Measurements from ENCODE around the gene SLC37A1.
"Not testable (repeated sequence)": the region's sequence is repeated elsewhere in the genome, so short reads cannot be mapped to it uniquely, and the experiment has no call there.

SLC37A1 gene

DNA sequence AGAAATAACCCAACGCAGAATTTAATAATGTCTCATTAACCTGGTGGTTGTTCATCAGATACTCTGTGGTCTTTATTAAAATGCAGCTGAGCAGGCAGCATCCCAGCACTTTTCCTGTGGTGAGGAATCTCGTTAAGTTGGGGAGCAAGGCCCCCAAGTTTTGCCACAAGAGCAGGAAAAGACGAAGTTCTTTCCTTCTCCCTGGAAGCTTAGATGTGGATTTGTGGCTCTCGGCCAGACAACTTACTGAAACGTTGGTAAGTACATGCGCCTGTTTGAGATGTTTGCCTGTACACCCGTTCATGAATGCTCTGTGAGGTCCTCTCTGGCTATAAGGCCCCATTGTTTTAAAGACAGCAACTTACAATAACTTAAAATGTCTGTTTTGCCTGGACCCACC, 105.5 kb downstream of the SLC37A1 start:
- no peak for DNase-seq (ENCODE audit: low read depth)

DNA sequence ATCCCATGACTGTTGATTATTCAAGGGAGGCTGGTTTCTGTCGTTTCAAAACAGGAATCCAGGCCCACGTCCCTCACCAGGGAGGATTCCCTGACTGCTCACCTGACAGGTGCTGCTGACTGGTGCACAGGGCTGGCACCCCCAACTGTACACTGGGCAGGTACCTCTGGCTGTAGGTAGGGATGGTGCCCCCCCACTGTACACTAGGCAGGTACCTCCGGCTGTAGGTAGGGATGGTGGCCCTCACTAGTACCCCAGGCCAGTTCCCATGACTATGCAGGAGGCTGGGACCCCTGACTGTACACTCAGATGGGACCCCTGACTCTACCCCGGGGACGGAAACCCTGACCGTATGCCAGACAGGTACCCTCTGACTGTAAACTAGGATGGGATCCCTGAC, 106.2 kb downstream of the SLC37A1 start:
- no peak for DNase-seq (ENCODE audit: low read depth)

DNA sequence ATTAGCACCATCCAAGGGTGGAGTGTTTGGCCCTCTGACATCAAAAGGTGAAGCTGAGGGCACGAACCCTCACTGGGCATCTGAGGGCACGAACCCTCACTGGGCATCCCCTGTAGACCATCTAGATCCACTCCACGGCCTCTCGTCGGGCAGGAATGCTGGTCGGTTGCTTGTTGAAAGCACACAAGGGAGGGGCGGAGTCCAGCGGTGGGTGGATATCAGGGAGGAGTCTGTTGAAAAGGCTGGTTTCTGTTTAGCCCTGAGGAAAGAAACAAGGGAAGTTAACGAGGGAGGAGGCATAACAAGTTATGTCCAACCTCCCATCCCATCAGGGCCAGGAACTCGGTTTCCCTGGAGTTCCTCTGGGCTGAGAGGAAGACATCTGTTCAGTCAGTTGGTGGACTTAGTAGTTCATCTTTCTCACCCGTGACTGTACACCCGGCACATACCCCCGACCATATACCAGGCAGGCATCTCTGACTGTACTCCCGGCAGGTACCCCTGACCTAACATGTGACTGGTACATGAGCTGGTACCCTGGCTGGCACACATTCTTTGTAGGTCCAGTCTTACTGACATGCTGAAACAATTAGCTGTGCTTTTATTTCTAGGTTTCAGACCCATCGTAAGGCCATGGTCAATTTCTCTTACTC, 107.6 kb downstream of the SLC37A1 start:
- no peak for DNase-seq (ENCODE audit: low read depth)

DNA sequence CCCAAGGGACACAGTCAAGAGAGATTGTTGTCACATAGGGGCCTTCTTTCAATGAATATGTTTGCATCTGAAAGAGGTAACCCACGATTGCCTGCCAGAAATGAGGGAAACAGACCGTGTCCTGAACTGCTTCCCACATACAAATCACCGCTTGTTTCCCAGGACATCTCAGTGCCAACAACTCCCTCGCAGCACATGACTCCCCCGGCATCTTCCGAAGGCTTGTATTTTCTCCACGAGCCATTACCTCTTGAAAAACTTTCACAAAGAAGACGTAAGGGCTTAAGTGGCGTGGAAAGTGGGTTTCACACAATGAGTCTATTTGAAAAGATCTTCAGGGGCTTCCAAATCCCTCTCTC, 108.1 kb downstream of the SLC37A1 start:
- DNase-seq (ENCODE audit: low read depth), result no peak

DNA sequence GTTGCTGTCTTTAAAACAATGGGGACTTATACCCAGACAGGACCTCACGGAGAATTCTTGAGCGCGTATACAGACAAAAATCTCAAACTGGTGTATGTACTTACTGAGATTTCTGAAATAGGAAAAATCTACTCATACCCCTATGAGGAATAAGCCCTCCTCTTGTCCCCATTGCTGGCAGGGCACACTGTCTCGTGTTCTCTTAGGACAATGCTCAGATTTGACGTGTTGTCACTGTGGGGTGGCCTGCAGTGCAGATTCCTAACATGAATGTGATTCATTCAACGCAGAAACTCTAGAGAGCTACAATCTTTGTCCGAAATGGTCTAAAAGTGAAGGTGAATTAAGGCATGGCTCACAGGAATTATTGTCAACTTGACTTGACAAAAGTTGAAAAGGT, 108.6 kb downstream of the SLC37A1 start:
- no peak for DNase-seq (ENCODE audit: low read depth)

GRCh38 chr21:42623694-42624093, 110.0 kb downstream of the SLC37A1 start:
- no peak for DNase-seq (ENCODE audit: low read depth)

DNA sequence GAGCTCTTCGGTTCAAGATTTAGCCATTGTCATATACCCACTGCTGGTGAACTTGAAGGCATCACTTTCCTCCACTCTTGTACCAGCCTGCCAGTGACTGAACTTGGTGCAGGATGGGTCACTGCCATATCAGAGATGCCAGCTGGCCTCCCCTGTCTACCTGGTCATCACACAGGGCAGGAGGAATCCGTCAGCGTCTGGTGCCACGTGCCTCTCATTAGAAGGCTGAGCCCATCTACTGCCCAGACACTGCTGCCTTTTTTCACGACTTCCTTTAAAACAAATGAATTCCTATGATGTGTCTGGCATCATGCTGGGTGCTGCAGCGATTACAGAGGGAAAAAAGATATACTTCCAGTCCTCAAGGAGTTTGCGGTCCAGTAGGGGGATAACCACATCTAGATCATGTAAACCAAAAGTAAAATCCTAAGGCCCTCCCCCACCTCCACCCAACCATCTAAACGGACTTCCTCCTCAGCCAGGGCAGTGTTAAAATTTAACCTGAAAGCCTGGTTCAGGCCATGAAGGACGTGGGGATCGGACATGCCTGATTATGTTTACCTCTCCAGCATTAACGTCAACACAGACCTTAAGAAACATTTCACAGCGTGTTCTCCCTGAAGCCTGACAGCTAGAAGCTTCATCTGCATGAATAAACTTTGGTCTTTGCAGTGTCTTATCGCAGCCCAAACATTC, 110.6 kb downstream of the SLC37A1 start:
- DNase-seq (ENCODE audit: low read depth), result no peak

DNA sequence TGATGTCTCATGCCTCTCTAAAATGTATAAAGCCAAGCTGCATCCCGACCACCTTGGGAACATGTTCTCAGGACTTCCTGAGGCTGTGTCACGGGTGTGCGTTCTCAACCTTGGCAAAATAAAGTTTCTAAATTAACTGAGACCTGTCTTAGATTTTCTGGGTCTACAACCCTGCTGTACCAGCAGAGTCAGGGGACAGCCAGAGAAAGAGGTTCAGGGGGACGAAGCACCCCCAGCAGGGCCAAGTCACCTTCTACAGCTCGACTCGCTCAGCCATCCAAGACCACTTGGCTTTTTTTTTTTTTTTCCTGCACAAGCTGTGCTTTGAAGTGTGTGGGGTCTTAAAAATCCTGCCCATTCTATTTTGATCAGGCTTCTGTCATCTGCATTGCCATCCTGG, 111.3 kb downstream of the SLC37A1 start:
- no peak for DNase-seq (ENCODE audit: low read depth)

DNA sequence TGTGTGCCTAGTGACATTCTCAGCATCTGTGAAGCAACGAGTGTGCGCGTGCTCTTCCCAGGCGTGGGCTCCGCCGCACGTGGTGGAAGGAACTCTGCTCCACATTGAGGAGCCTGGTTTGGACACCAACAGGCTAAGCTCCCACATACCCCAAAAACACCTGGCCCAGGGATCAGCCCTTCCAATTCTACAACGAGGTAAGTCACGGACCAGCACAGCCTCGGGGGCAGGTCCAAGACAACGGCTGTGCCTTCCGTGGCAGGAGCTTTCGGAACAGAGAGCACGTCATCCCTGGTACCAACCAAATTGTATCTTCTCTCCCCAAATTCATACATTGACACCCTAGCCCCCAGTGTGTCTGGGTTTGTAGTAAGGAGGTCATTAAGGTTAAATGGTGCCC, 112.5 kb downstream of the SLC37A1 start:
- DNase-seq (ENCODE audit: low read depth), result no peak

DNA sequence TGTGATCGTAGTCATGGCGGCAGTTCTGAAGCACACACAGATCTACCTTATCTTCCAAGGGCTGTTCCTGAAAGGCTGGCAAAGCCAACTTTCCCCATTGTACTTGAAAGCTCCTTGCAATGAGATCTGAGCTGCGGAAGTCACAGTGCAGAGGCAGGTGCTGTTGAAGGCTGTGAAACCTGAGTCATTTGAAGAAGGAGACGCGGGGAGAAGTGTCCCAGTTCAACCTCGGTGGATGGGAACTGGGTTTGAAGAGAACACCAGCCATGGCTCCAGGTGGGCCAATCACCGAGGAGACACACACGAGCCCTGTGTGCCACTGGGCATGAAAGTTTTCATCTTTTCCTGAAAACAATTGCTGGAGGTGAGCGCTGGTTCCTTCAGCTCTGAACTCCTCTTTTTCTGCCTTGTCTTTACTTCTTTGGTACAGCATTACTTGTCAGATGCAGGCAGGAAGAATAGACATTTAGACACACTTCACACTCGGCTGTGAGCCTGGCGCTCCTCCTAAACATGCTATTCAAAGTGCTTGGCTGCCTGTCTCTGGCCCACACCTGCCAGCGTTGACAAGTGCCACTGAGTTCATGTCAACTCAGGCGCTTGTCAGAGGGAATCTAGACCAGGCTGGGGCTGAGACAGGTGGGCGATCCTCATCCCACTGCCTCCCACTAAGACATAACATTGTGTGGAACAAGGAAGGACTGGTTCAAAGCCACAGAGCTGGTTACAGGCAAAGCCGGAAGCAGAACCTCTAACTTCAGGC, 114.1 kb downstream of the SLC37A1 start:
- DNase-seq (ENCODE audit: low read depth), result no peak

DNA sequence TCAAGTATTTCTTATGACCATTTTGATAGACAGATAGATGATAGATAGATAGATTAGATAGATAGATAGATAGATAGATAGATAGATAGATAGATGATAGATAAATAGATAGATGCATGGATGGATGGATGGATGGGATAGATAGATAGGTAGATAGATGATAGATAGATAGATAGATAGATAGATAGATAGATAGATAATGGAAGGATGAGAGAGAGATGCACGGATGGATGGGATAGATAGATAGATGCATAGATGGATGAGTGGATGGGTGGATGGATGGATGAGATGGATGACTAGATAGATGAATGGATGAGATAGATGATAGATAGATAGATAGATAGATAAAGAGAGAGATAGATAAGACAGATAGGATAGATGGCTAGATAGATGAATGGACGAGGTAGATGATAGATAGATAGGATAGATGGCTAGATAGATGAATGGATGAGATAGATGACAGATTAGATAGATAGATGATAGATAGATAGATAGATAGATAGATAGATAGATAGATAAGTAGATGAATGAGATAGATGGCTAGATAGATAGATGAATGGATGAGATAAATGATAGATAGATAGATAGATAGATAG, 114.9 kb downstream of the SLC37A1 start:
- not testable (repeated sequence) for DNase-seq (ENCODE audit: low read depth)

- no peak for DNase-seq (ENCODE audit: low read depth)
Observed at GRCh38 chr21:42629933-42630589, 116.4 kb downstream of the SLC37A1 start.

GRCh38 chr21:42630626-42631025, 117.0 kb downstream of the SLC37A1 start:
- DNase-seq (ENCODE audit: low read depth), result no peak

Data from iris pigment epithelial cell (primary cell).